ENCODE results near the gene SLC25A29. TPM values are rescaled to one million over a fixed set of nuclear protein-coding genes. Genes with fewer than 3 reads are reported as not detected.
A peak's percentile ranks its signal among the peaks of the same experiment; 100 is the strongest.

The SLC25A29 gene
- total RNA-seq, 2 experiments from 2014 or later = 1.5 to 2.2 TPM

GRCh38 chr14:100271247-100271939 lies 34.9 kb downstream of the SLC25A29 start:
- Mint-ChIP-seq H3K4me3 (no peak overlapping the region), H3K27ac (no peak overlapping the region), H3K36me3 (ENCODE audit: low read depth) (peaks cover 18% of the 10 kb centered on the region), H3K27me3 (no peaks in the 10 kb centered on the region), H3K9me3 (no peaks in the 10 kb centered on the region), H3K4me1 (peaks cover 40% of the 10 kb centered on the region)
- peak; percentile 36 for DNase-seq
- ChIA-PET POLR2A (no interaction called here), CTCF (interaction anchor here (0.7 kb wide), 1 partner anchor 116 kb away, joined by 3 read pairs; no protein-coding TSS in a partner anchor)

GRCh38 chr14:100268591-100269207 lies 37.5 kb downstream of the SLC25A29 start:
- Mint-ChIP-seq H3K27me3 (no peaks in the 10 kb centered on the region), H3K4me1 (peaks cover 33% of the 10 kb centered on the region), H3K36me3 (ENCODE audit: low read depth) (peaks cover 22% of the 10 kb centered on the region), H3K9me3 (no peaks in the 10 kb centered on the region), H3K4me3 (no peak overlapping the region), H3K27ac (no peak overlapping the region)
- ChIA-PET CTCF (interaction anchor here (0.7 to 1.0 kb wide), 2 partner anchors 47 to 116 kb away, joined by 3 read pairs; no protein-coding TSS in a partner anchor), POLR2A (no interaction called here)
- DNase-seq = no peak

- Mint-ChIP-seq H3K4me1 (peaks cover 37% of the 10 kb centered on the region), H3K36me3 (ENCODE audit: low read depth) (peaks cover 29% of the 10 kb centered on the region), H3K4me3 (no peak overlapping the region), H3K27ac (no peak overlapping the region), H3K9me3 (no peaks in the 10 kb centered on the region), H3K27me3 (no peaks in the 10 kb centered on the region)
- DNase-seq = no peak
- ChIA-PET CTCF (interaction anchor here (1.0 to 1.2 kb wide), 3 partner anchors 10 to 117 kb away, joined by 3 to 4 read pairs (median 3); no protein-coding TSS in a partner anchor), POLR2A (no interaction called here)
These were observed 38.3 kb downstream of the SLC25A29 start for GRCh38 chr14:100267990-100268389.

DNA sequence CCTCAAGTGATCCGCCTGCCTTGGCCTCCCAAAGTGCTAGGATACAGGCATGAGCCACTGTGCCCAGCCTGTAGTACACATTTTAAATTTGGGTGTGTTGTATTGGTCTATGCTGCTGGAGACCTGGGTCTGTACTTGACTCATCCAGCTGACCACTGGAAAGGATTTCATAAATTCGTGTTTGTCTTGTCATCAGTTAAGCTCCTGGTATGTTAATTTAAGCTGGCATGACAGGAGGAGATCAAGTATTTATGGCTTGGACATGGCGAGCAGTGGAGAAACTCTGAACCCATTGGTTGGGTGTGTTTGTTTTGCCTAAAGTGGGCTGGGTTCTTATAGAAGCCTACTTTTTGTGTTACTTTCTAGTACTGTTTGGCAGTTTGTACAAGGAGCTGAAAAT lies 43.1 kb downstream of the SLC25A29 start:
- H3K4me3 Mint-ChIP-seq = no peak overlapping the region
- H3K27me3 Mint-ChIP-seq = no peaks in the 10 kb centered on the region
- no peak overlapping the region for H3K27ac Mint-ChIP-seq
- H3K36me3 Mint-ChIP-seq (ENCODE audit: low read depth) = peaks cover 42% of the 10 kb centered on the region
- H3K4me1 Mint-ChIP-seq = peaks cover 68% of the 10 kb centered on the region
- H3K9me3 Mint-ChIP-seq = no peaks in the 10 kb centered on the region
- no peak for DNase-seq
- POLR2A ChIA-PET = interaction anchor here (0.6 kb wide), 1 partner anchor 113 kb away, joined by 4 read pairs; no protein-coding TSS in a partner anchor
- CTCF ChIA-PET = interaction anchor here (0.6 to 2.3 kb wide), 5 partner anchors 9 to 45 kb away, joined by 3 to 9 read pairs (median 5); no protein-coding TSS in a partner anchor

- CTCF ChIA-PET = interaction anchor here (1.1 to 1.2 kb wide), 2 partner anchors 10 to 52 kb away, joined by 3 read pairs; no protein-coding TSS in a partner anchor
- no peak for DNase-seq
- no peak overlapping the region for H3K4me3 Mint-ChIP-seq
- no peaks in the 10 kb centered on the region for H3K27me3 Mint-ChIP-seq
- H3K36me3 Mint-ChIP-seq (ENCODE audit: low read depth) = peaks cover 40% of the 10 kb centered on the region
- POLR2A ChIA-PET = no interaction called here
- H3K27ac Mint-ChIP-seq = no peak overlapping the region
- H3K4me1 Mint-ChIP-seq = peaks cover 71% of the 10 kb centered on the region
- no peaks in the 10 kb centered on the region for H3K9me3 Mint-ChIP-seq
These were observed 43.7 kb downstream of the SLC25A29 start for GRCh38 chr14:100262545-100262944.

DNA sequence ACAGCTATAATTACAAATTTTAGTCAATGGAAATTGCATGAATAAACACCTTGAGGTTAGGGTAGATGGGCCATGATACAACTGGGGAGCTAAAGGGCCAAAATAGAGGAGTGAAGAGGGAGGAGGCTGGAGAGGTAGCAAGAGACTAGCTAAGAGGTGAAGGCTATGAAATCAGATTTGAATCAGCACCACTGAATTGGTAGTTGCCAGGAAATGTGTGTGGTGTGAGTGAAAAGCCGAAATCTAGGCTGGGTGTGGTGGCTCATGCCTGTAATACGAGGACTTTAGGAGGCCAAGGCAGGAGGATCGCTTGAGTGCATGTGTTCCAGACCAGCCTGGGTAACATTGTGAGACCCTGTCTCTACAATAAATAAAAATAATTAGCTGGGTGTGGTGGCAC lies 44.6 kb downstream of the SLC25A29 start:
- POLR2A ChIA-PET = no interaction called here
- Mint-ChIP-seq H3K4me3 (no peak overlapping the region), H3K27me3 (no peaks in the 10 kb centered on the region), H3K4me1 (peaks cover 73% of the 10 kb centered on the region), H3K36me3 (ENCODE audit: low read depth) (peaks cover 41% of the 10 kb centered on the region), H3K27ac (peak overlapping the region; percentile 27), H3K9me3 (no peaks in the 10 kb centered on the region)
- peak; percentile 35 for DNase-seq
- CTCF ChIA-PET = interaction anchor here (0.6 to 1.8 kb wide), 7 partner anchors 9 to 82 kb away, joined by 3 to 7 read pairs (median 3); no protein-coding TSS in a partner anchor

- CTCF ChIA-PET = interaction anchor here (3.3 kb wide), 1 partner anchor 15 kb away, joined by 11 read pairs; no protein-coding TSS in a partner anchor
- DNase-seq = no peak
- Mint-ChIP-seq H3K27me3 (no peaks in the 10 kb centered on the region), H3K4me3 (no peak overlapping the region), H3K36me3 (ENCODE audit: low read depth) (peaks cover 15% of the 10 kb centered on the region), H3K9me3 (no peaks in the 10 kb centered on the region), H3K4me1 (peaks cover 72% of the 10 kb centered on the region), H3K27ac (no peak overlapping the region)
- POLR2A ChIA-PET = no interaction called here
These were observed 49.8 kb downstream of the SLC25A29 start for GRCh38 chr14:100256339-100256895.

DNA sequence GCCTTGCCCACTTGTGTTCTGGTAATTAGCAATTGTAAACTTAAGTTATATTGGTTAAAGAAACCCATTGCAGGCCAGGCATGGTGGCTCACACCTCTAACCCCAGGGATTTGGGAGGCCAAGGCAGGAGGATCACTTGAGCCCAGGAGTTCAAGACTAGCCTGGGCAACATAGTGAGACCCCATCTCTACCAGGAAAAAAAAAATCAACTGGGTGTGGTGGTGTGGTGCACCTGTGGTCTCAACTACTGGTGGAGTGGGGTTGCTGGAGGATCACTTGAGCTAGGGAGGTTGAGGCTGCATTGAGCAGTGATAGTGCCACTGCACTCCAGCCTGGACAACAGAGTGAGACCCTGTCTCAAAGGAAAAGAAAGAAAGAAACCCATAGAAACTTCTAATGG lies 53.6 kb downstream of the SLC25A29 start:
- peaks cover 61% of the 10 kb centered on the region for H3K4me1 Mint-ChIP-seq
- no peak overlapping the region for H3K4me3 Mint-ChIP-seq

DNA sequence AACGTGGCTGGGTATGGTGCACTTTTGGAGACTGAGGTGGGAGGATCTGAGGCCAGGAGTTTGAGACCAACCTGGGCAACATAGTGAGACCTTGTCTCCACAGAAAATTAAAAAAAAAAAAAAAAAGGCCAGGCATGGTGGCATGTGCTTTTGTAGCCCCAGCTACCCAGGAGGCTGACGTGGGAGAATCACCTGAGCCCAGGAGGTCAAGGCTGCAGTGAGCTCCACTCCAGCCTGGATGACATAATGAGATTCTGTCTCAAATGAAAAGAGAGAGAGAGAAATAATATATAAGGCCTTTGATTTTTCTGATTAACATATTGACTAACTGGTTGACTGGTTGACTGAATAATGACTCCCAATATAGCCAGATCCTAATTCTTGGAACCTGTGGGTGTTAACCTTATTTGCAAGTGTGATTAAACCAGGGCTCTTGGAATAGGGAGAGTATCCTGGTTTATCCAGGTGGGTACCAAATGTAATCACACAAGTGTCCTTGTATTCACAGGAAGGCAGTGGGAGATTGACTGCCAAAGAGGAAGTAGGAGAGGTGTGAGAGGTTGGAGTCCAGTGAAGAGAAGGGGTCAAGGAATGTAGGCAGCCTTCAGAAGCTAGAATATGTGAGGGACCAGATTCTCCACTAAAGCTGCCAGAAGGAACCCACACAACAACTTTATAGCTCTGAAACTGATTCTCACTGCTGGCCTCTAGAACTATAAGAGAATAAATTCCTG lies 55.3 kb downstream of the SLC25A29 start:
- Mint-ChIP-seq H3K27me3 (no peaks in the 10 kb centered on the region), H3K4me1 (peaks cover 63% of the 10 kb centered on the region), H3K4me3 (no peak overlapping the region), H3K27ac (no peak overlapping the region), H3K9me3 (no peaks in the 10 kb centered on the region), H3K36me3 (ENCODE audit: low read depth) (peaks cover 15% of the 10 kb centered on the region)
- no peak for DNase-seq
- ChIA-PET CTCF (interaction anchor here (0.9 to 1.1 kb wide), 2 partner anchors 10 kb away, joined by 3 to 6 read pairs; no protein-coding TSS in a partner anchor), POLR2A (no interaction called here)

More for the DNA sequence above, 53.6 kb downstream of the SLC25A29 start:
- ChIA-PET CTCF (interaction anchor here (0.6 to 1.2 kb wide), 3 partner anchors 8 to 1812 kb away, joined by 3 read pairs; no protein-coding TSS in a partner anchor), POLR2A (no interaction called here)
- no peak for DNase-seq
- H3K27ac Mint-ChIP-seq = no peak overlapping the region
- no peaks in the 10 kb centered on the region for H3K9me3 Mint-ChIP-seq
- peaks cover 24% of the 10 kb centered on the region for H3K36me3 Mint-ChIP-seq (ENCODE audit: low read depth)
- H3K27me3 Mint-ChIP-seq = no peaks in the 10 kb centered on the region

DNA sequence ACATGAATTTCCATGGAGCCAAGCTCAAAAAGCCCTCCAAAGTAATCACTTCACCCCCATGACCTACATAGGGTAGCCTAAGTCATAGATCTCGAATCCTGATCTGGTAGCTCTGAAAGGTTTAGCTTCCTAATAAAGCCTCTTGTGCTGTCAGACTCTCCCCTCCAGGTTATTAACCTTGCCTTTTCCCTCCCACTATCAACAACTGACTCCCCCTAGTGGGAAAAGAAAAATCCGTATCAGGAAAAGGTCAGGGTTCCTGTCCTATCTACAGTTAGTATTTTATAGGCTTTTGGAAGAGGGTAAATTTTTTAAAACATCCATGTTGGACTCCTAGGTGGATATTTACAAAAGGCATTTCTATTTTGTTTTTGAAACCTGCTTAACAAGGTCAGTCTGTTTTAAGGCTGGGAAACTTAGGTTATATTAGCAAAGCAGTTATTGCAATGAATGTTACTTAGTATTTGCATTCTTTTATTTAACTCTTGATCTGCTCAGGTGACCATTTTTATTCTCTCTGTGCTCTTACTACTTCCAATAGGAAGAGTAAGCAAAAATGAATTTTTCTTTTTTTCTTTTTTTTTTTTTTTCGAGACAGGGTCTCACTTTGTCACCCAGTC lies 59.3 kb downstream of the SLC25A29 start:
- H3K4me3 Mint-ChIP-seq = no peak overlapping the region
- ChIA-PET POLR2A (no interaction called here), CTCF (interaction anchor here (0.5 to 1.9 kb wide), 9 partner anchors 11 to 165 kb away, joined by 3 to 7 read pairs (median 3); no protein-coding TSS in a partner anchor)
- peaks cover 69% of the 10 kb centered on the region for H3K4me1 Mint-ChIP-seq
- peaks cover 22% of the 10 kb centered on the region for H3K36me3 Mint-ChIP-seq (ENCODE audit: low read depth)
- no peaks in the 10 kb centered on the region for H3K27me3 Mint-ChIP-seq
- peak overlapping the region; percentile 39 for H3K27ac Mint-ChIP-seq
- peak; percentile 17 for DNase-seq
- no peaks in the 10 kb centered on the region for H3K9me3 Mint-ChIP-seq

DNA sequence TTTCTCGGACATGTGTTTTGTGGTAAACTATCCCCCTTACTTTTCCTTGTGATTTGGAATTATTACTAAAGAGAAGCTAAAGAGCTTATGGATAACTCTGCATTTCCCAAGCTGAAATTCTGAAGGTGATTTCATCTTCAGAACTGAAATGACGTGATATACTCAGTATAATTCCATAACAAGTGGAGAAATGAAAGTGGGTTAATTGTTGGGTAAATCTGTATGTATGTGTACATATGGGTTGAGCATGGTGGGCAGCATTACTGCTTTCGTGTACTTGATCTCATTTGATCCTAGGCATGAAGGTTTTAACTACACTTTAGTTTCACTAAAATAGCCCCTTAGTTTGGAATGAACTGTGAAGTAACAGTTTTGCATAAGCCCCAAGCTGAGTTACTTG lies 63.2 kb downstream of the SLC25A29 start:
- ChIA-PET POLR2A (no interaction called here), CTCF (interaction anchor here (0.8 kb wide), 1 partner anchor 29 kb away, joined by 7 read pairs; no protein-coding TSS in a partner anchor)
- Mint-ChIP-seq H3K27ac (no peak overlapping the region), H3K4me1 (peaks cover 55% of the 10 kb centered on the region), H3K9me3 (no peaks in the 10 kb centered on the region), H3K27me3 (no peaks in the 10 kb centered on the region), H3K4me3 (peak overlapping the region; percentile 65), H3K36me3 (ENCODE audit: low read depth) (peaks cover 32% of the 10 kb centered on the region)
- no peak for DNase-seq

- Mint-ChIP-seq H3K4me1 (peaks cover 53% of the 10 kb centered on the region), H3K27ac (peak overlapping the region; percentile 92), H3K9me3 (no peaks in the 10 kb centered on the region), H3K36me3 (ENCODE audit: low read depth) (peaks cover 40% of the 10 kb centered on the region), H3K27me3 (no peaks in the 10 kb centered on the region), H3K4me3 (peak overlapping the region; percentile 94)
- CTCF ChIA-PET = interaction anchor here (1.0 to 2.4 kb wide), 9 partner anchors 9 to 48 kb away, joined by 3 to 11 read pairs (median 6); no protein-coding TSS in a partner anchor
- POLR2A ChIA-PET = no interaction called here
- no peak for DNase-seq
These were observed 65.0 kb downstream of the SLC25A29 start for GRCh38 chr14:100241279-100241678.
